ENCODE measurements around the gene CXCL12. TPM values are rescaled to one million over a fixed set of nuclear protein-coding genes. Genes with fewer than 3 reads are reported as not detected.

CXCL12 gene
- polyA plus RNA-seq, 4 donors = 0.67 to 53.5 (median 20.7) TPM

GRCh38 chr10:44413416-44413815 lies 28.5 kb upstream of the CXCL12 start:
- no peak overlapping the region for H3K27ac ChIP-seq (ENCODE audit: low read depth in 1 of 3, low read length in 2 of 3)
- WGBS, 3 donors = 14 to 58% (median 19%) methylated on average over 1 of the region's 1 CpG
- H3K4me1 ChIP-seq (ENCODE audit: control insufficient read depth in 3 of 3, insufficient read depth in 2 of 3, low read depth in 1 of 3, low read length in 2 of 3) = no peaks in the 10 kb centered on the region
- no peaks in the 10 kb centered on the region for H3K27me3 ChIP-seq (ENCODE audit: control insufficient read depth in 3 of 3, insufficient read depth in 3 of 3, low read length in 3 of 3)
- FAIRE-seq = no peak
- no peak for DNase-seq
- peaks cover 0 to 2% of the 10 kb centered on the region in 2 donors for H3K9me3 ChIP-seq (ENCODE audit: control insufficient read depth in 2 of 2, insufficient read depth in 1 of 2, low read depth in 1 of 2, low read length in 1 of 2)
- H3K4me3 ChIP-seq (ENCODE audit: low read depth in 1 of 3, low read length in 3 of 3) = no peak overlapping the region
- no peaks in the 10 kb centered on the region for H3K36me3 ChIP-seq (ENCODE audit: control insufficient read depth in 3 of 3, insufficient read depth in 2 of 3, low read depth in 1 of 3, low read length in 3 of 3)

- no peak overlapping the region for H3K4me3 ChIP-seq (ENCODE audit: low read depth in 1 of 3, low read length in 3 of 3)
- no peaks in the 10 kb centered on the region for H3K4me1 ChIP-seq (ENCODE audit: control insufficient read depth in 3 of 3, insufficient read depth in 2 of 3, low read depth in 1 of 3, low read length in 2 of 3)
- H3K9me3 ChIP-seq (ENCODE audit: control insufficient read depth in 2 of 2, insufficient read depth in 1 of 2, low read depth in 1 of 2, low read length in 1 of 2) = peaks cover 0 to 2% of the 10 kb centered on the region in 2 donors
- no peaks in the 10 kb centered on the region for H3K36me3 ChIP-seq (ENCODE audit: control insufficient read depth in 3 of 3, insufficient read depth in 2 of 3, low read depth in 1 of 3, low read length in 3 of 3)
- FAIRE-seq = no peak
- WGBS, 3 donors = 73 to 87% (median 85%) methylated on average over 5 of the region's 5 CpGs
- H3K27ac ChIP-seq (ENCODE audit: low read depth in 1 of 3, low read length in 2 of 3) = no peak overlapping the region
- DNase-seq = no peak
- H3K27me3 ChIP-seq (ENCODE audit: control insufficient read depth in 3 of 3, insufficient read depth in 3 of 3, low read length in 3 of 3) = no peaks in the 10 kb centered on the region
These were observed 26.4 kb upstream of the CXCL12 start for GRCh38 chr10:44411251-44411650.

GRCh38 chr10:44404741-44405437 lies 20.0 kb upstream of the CXCL12 start:
- DNase-seq (no peak), FAIRE-seq (no peak)
- Histone ChIP-seq H3K9me3 (ENCODE audit: control insufficient read depth in 2 of 2, insufficient read depth in 1 of 2, low read depth in 1 of 2, low read length in 1 of 2) (no peaks in the 10 kb centered on the region), H3K27ac (ENCODE audit: low read depth in 1 of 3, low read length in 2 of 3) (no peak overlapping the region), H3K4me3 (ENCODE audit: low read depth in 1 of 3, low read length in 3 of 3) (no peak overlapping the region), H3K36me3 (ENCODE audit: control insufficient read depth in 3 of 3, insufficient read depth in 2 of 3, low read depth in 1 of 3, low read length in 3 of 3) (no peaks in the 10 kb centered on the region), H3K4me1 (ENCODE audit: control insufficient read depth in 3 of 3, insufficient read depth in 2 of 3, low read depth in 1 of 3, low read length in 2 of 3) (no peaks in the 10 kb centered on the region), H3K27me3 (ENCODE audit: control insufficient read depth in 3 of 3, insufficient read depth in 3 of 3, low read length in 3 of 3) (no peaks in the 10 kb centered on the region)
- WGBS, 3 donors = 91 to 96% (median 96%) methylated on average over 2 of the region's 2 CpGs

- 62 to 74% (median 63%) methylated on average over 6 of the region's 6 CpGs for WGBS, 3 donors
- H3K4me1 ChIP-seq (ENCODE audit: control insufficient read depth in 3 of 3, insufficient read depth in 2 of 3, low read depth in 1 of 3, low read length in 2 of 3) = no peaks in the 10 kb centered on the region
- H3K4me3 ChIP-seq (ENCODE audit: low read depth in 1 of 3, low read length in 3 of 3) = no peak overlapping the region
- H3K36me3 ChIP-seq (ENCODE audit: control insufficient read depth in 3 of 3, insufficient read depth in 2 of 3, low read depth in 1 of 3, low read length in 3 of 3) = no peaks in the 10 kb centered on the region
- no peaks in the 10 kb centered on the region for H3K9me3 ChIP-seq (ENCODE audit: control insufficient read depth in 2 of 2, insufficient read depth in 1 of 2, low read depth in 1 of 2, low read length in 1 of 2)
- H3K27me3 ChIP-seq (ENCODE audit: control insufficient read depth in 3 of 3, insufficient read depth in 3 of 3, low read length in 3 of 3) = peaks cover 0 to 2% (median 0%) of the 10 kb centered on the region in 3 donors
- DNase-seq (no peak), FAIRE-seq (no peak)
- H3K27ac ChIP-seq (ENCODE audit: low read depth in 1 of 3, low read length in 2 of 3) = no peak overlapping the region
These were observed 17.7 kb upstream of the CXCL12 start for GRCh38 chr10:44402465-44403195.

- FAIRE-seq (no peak), DNase-seq (no peak)
- WGBS, 3 donors = 45 to 46% (median 45%) methylated on average over 4 of the region's 4 CpGs
- Histone ChIP-seq H3K27me3 (ENCODE audit: control insufficient read depth in 3 of 3, insufficient read depth in 3 of 3, low read length in 3 of 3) (peaks cover 0 to 2% (median 0%) of the 10 kb centered on the region in 3 donors), H3K36me3 (ENCODE audit: control insufficient read depth in 3 of 3, insufficient read depth in 2 of 3, low read depth in 1 of 3, low read length in 3 of 3) (no peaks in the 10 kb centered on the region), H3K27ac (ENCODE audit: low read depth in 1 of 3, low read length in 2 of 3) (no peak overlapping the region), H3K4me3 (ENCODE audit: low read depth in 1 of 3, low read length in 3 of 3) (no peak overlapping the region), H3K9me3 (ENCODE audit: control insufficient read depth in 2 of 2, insufficient read depth in 1 of 2, low read depth in 1 of 2, low read length in 1 of 2) (no peaks in the 10 kb centered on the region), H3K4me1 (ENCODE audit: control insufficient read depth in 3 of 3, insufficient read depth in 2 of 3, low read depth in 1 of 3, low read length in 2 of 3) (no peaks in the 10 kb centered on the region)
These were observed 15.6 kb upstream of the CXCL12 start for GRCh38 chr10:44400541-44400940.

- Histone ChIP-seq H3K9me3 (ENCODE audit: control insufficient read depth in 2 of 2, insufficient read depth in 1 of 2, low read depth in 1 of 2, low read length in 1 of 2) (no peaks in the 10 kb centered on the region), H3K27ac (ENCODE audit: low read depth in 1 of 3, low read length in 2 of 3) (no peak overlapping the region), H3K27me3 (ENCODE audit: control insufficient read depth in 3 of 3, insufficient read depth in 3 of 3, low read length in 3 of 3) (peaks cover 0 to 2% (median 0%) of the 10 kb centered on the region in 3 donors), H3K36me3 (ENCODE audit: control insufficient read depth in 3 of 3, insufficient read depth in 2 of 3, low read depth in 1 of 3, low read length in 3 of 3) (no peaks in the 10 kb centered on the region), H3K4me1 (ENCODE audit: control insufficient read depth in 3 of 3, insufficient read depth in 2 of 3, low read depth in 1 of 3, low read length in 2 of 3) (no peaks in the 10 kb centered on the region), H3K4me3 (ENCODE audit: low read depth in 1 of 3, low read length in 3 of 3) (no peak overlapping the region)
- DNase-seq (no peak), FAIRE-seq (no peak)
- WGBS, 3 donors = 73 to 75% (median 75%) methylated on average over 6 of the region's 6 CpGs
These were observed 15.0 kb upstream of the CXCL12 start for GRCh38 chr10:44399659-44400451.

- DNase-seq (no peak), FAIRE-seq (no peak)
- 72 to 81% (median 78%) methylated on average over 15 of the region's 15 CpGs for WGBS, 3 donors
- H3K27me3 ChIP-seq (ENCODE audit: control insufficient read depth in 3 of 3, insufficient read depth in 3 of 3, low read length in 3 of 3) = peaks cover 0 to 2% (median 0%) of the 10 kb centered on the region in 3 donors
- H3K27ac ChIP-seq (ENCODE audit: low read depth in 1 of 3, low read length in 2 of 3) = no peak overlapping the region
- no peaks in the 10 kb centered on the region for H3K36me3 ChIP-seq (ENCODE audit: control insufficient read depth in 3 of 3, insufficient read depth in 2 of 3, low read depth in 1 of 3, low read length in 3 of 3)
- H3K4me1 ChIP-seq (ENCODE audit: control insufficient read depth in 3 of 3, insufficient read depth in 2 of 3, low read depth in 1 of 3, low read length in 2 of 3) = peaks cover 0 to under 1% (median 0%) of the 10 kb centered on the region in 3 donors
- H3K9me3 ChIP-seq (ENCODE audit: control insufficient read depth in 2 of 2, insufficient read depth in 1 of 2, low read depth in 1 of 2, low read length in 1 of 2) = no peaks in the 10 kb centered on the region
- H3K4me3 ChIP-seq (ENCODE audit: low read depth in 1 of 3, low read length in 3 of 3) = no peak overlapping the region
These were observed 14.1 kb upstream of the CXCL12 start for GRCh38 chr10:44398747-44399658.

Measured in small intestine (tissue), 7 donors.